ENCODE data around the gene ZFR2. TPM values are rescaled to one million over a fixed set of nuclear protein-coding genes. Genes with fewer than 3 reads are reported as not detected.

Gene ZFR2
- total RNA-seq, 4 donors from 2014 or later, result not detected

GRCh38 chr19:3831601-3832000 lies 37.2 kb downstream of the ZFR2 start:
- H3K27ac ChIP-seq, result no peak overlapping the region
- no peak for TF ChIP-seq POLR2A (IDR thresholded peaks at IDR 0.05)
- TF ChIP-seq, protein P1, sequence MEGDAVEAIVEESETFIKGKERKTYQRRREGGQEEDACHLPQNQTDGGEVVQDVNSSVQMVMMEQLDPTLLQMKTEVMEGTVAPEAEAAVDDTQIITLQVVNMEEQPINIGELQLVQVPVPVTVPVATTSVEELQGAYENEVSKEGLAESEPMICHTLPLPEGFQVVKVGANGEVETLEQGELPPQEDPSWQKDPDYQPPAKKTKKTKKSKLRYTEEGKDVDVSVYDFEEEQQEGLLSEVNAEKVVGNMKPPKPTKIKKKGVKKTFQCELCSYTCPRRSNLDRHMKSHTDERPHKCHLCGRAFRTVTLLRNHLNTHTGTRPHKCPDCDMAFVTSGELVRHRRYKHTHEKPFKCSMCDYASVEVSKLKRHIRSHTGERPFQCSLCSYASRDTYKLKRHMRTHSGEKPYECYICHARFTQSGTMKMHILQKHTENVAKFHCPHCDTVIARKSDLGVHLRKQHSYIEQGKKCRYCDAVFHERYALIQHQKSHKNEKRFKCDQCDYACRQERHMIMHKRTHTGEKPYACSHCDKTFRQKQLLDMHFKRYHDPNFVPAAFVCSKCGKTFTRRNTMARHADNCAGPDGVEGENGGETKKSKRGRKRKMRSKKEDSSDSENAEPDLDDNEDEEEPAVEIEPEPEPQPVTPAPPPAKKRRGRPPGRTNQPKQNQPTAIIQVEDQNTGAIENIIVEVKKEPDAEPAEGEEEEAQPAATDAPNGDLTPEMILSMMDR (IDR thresholded peaks at IDR 0.05), result no peak
- no peaks in the 10 kb centered on the region for H3K36me3 ChIP-seq
- intact Hi-C loops (cut with DNase I; ENCODE audit: low total_unique reads), result no loop called here
- no peaks in the 10 kb centered on the region for H3K9me3 ChIP-seq
- H3K4me1 ChIP-seq, result no peaks in the 10 kb centered on the region
- H3K27me3 ChIP-seq, result no peaks in the 10 kb centered on the region
- H3K4me3 ChIP-seq, result no peak overlapping the region
- no peak for DNase-seq

GRCh38 chr19:3830621-3831589 lies 37.9 kb downstream of the ZFR2 start:
- Histone ChIP-seq H3K36me3 (no peaks in the 10 kb centered on the region), H3K4me3 (no peak overlapping the region), H3K27me3 (no peaks in the 10 kb centered on the region), H3K27ac (no peak overlapping the region), H3K4me1 (no peaks in the 10 kb centered on the region), H3K9me3 (no peaks in the 10 kb centered on the region)
- intact Hi-C loops (cut with DNase I; ENCODE audit: low total_unique reads), result no loop called here
- TF ChIP-seq POLR2A (IDR thresholded peaks at IDR 0.05), result no peak
- TF ChIP-seq, protein P1 (IDR thresholded peaks at IDR 0.05), result no peak
- DNase-seq, result no peak

GRCh38 chr19:3827306-3827705 lies 41.5 kb downstream of the ZFR2 start:
- TF ChIP-seq, protein P1 (IDR thresholded peaks at IDR 0.05), result no peak
- TF ChIP-seq POLR2A (IDR thresholded peaks at IDR 0.05), result no peak
- intact Hi-C loops (cut with DNase I; ENCODE audit: low total_unique reads), result no loop called here
- H3K9me3 ChIP-seq, result no peaks in the 10 kb centered on the region
- no peaks in the 10 kb centered on the region for H3K36me3 ChIP-seq
- DNase-seq, result no peak
- no peaks in the 10 kb centered on the region for H3K27me3 ChIP-seq
- no peaks in the 10 kb centered on the region for H3K4me1 ChIP-seq
- no peak overlapping the region for H3K27ac ChIP-seq
- no peak overlapping the region for H3K4me3 ChIP-seq

DNA sequence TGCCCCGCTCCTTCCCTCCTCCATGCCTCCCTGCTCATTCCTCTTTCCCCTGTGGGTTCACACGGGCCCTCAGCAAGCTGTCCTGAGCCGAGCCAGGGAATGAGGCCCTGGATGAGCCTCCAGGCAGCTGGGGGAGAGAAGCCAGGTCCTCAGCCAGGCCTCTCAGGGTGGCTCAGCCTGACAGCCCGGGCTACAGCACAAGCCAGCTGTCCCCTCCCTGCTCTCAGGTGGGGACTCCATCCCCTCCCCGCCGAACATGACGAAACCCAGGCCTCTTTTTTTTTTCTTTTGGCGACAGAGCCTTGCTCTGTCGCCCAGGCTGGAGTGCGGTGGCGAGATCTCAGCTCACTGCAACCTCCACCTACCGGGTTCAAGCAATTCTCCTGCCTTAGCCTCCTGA lies 42.7 kb downstream of the ZFR2 start:
- no peak for DNase-seq
- H3K4me1 ChIP-seq, result no peaks in the 10 kb centered on the region
- no peak overlapping the region for H3K27ac ChIP-seq
- H3K9me3 ChIP-seq, result no peaks in the 10 kb centered on the region
- H3K27me3 ChIP-seq, result no peaks in the 10 kb centered on the region
- no peak overlapping the region for H3K4me3 ChIP-seq
- no peak for TF ChIP-seq POLR2A (IDR thresholded peaks at IDR 0.05)
- TF ChIP-seq, protein P1 (IDR thresholded peaks at IDR 0.05), result no peak
- intact Hi-C loops (cut with DNase I; ENCODE audit: low total_unique reads), result no loop called here
- H3K36me3 ChIP-seq, result no peaks in the 10 kb centered on the region

GRCh38 chr19:3825286-3825956 lies 43.4 kb downstream of the ZFR2 start:
- intact Hi-C loops (cut with DNase I; ENCODE audit: low total_unique reads), result no loop called here
- Histone ChIP-seq H3K4me3 (no peak overlapping the region), H3K27me3 (no peaks in the 10 kb centered on the region), H3K4me1 (no peaks in the 10 kb centered on the region), H3K27ac (no peak overlapping the region), H3K36me3 (no peaks in the 10 kb centered on the region), H3K9me3 (no peaks in the 10 kb centered on the region)
- no peak for DNase-seq
- TF ChIP-seq, protein P1 (IDR thresholded peaks at IDR 0.05), result no peak
- no peak for TF ChIP-seq POLR2A (IDR thresholded peaks at IDR 0.05)
